Measurements from ENCODE around the gene KRT82.

The KRT82 gene

DNA sequence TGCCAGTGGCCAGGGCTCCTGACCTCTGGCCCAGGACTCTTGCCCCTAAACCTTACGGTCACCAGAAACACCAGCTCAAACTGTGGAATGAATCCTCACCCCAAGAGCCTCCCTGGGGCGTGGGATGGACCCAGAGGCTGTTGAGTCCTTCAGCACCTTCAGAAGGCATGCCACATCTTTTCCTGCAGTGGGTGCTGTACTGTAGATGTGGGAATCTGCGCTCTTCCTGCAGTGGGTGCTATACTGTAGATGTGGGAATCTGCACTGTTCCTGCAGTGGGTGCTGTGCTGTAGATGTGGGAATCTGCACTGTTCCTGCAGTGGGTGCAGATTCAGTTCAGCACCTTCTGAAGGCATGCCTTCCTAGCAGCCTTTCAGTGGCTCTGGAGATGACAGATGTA is 1.2 kb downstream of the KRT82 start:
- H3K4me1 Mint-ChIP-seq (ENCODE audit: low read depth) = no peaks in the 10 kb centered on the region
- H3K4me3 Mint-ChIP-seq = no peak overlapping the region
- no peak overlapping the region for H3K27ac Mint-ChIP-seq
- no peaks in the 10 kb centered on the region for H3K9me3 Mint-ChIP-seq
- H3K36me3 Mint-ChIP-seq (ENCODE audit: low read depth) = no peaks in the 10 kb centered on the region
- H3K27me3 Mint-ChIP-seq (ENCODE audit: low read depth) = no peaks in the 10 kb centered on the region

DNA sequence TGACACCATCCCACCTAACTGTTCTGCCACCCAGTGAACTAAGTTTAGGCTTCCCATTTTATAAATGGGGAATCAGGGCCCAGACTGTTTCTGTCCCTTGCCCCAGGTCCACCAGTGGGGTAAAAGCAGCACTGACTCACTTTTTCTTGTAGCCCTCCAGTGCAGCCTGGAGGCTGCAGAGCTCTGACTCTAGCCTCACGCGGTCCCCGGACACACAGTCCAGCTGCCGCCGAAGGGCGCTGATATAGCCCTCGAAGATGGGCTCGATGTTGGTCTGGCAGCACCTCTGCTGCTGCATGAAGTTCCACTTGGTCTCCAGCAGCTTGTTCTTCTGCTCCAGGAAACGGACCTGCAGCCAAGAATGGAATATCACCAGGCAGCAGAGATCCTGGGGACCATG is 2.6 kb downstream of the KRT82 start:
- peaks cover 4% of the 10 kb centered on the region for H3K27me3 Mint-ChIP-seq (ENCODE audit: low read depth)
- no peak overlapping the region for H3K27ac Mint-ChIP-seq

DNA sequence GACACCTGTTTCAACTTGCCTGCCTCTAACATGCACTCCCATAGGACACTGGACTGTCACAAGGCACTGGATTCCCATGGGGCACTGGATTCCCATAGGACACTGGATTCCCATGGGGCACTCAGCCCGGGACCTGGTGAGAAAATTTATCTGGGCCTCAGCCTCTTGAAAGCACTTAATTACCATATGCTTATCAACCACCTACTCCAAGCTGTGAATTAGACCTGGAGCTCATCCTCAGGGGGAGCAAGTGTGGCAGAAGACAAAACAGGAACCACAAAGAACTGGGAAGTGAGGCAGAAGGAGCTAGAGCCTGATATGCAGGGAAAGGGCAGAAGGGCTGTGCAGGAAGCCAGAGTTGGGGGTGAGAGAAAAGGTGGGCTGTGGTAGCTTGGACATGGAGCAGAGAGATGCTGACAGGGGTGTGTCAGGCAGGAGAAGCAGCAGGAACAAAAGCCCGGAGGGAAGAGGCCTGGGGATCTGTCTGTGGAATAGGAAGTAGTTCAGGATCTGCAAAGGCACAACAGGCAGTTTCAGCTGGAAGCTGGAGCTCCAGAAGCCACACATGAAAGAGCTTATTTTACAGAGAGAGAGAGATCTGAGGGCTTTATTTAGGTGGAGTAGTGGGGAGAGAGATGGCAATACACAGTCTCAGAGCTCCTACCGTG is 3.1 kb downstream of the KRT82 start:
- H3K27ac Mint-ChIP-seq = no peak overlapping the region
- no peak overlapping the region for H3K4me3 Mint-ChIP-seq
- H3K27me3 Mint-ChIP-seq (ENCODE audit: low read depth) = peaks cover 4% of the 10 kb centered on the region
- no peaks in the 10 kb centered on the region for H3K36me3 Mint-ChIP-seq (ENCODE audit: low read depth)
- H3K4me1 Mint-ChIP-seq (ENCODE audit: low read depth) = no peaks in the 10 kb centered on the region
- no peaks in the 10 kb centered on the region for H3K9me3 Mint-ChIP-seq

More for the DNA sequence above, 2.6 kb downstream of the KRT82 start:
- Mint-ChIP-seq H3K9me3 (no peaks in the 10 kb centered on the region), H3K36me3 (ENCODE audit: low read depth) (no peaks in the 10 kb centered on the region), H3K4me1 (ENCODE audit: low read depth) (no peaks in the 10 kb centered on the region), H3K4me3 (no peak overlapping the region)

DNA sequence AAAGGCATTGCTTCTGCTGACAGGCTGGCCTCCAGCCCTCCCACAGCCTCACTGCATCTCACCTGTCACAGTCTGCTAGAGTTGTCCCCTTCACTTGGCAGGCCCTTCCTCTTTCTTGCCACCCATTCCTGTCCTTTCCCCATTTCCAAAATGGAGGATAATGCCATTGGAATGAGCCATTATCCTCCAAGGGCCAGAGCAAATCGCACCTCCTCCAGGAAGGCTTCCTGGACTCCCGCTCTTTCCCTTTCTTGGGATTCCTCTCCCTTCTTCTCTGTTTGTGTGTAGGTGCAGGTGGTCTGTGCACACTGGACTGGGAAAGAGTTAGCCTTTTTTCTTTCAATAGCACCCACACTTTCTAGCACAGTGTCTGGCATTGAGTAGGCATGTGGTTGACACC is 3.8 kb downstream of the KRT82 start:
- Mint-ChIP-seq H3K27ac (no peak overlapping the region), H3K9me3 (no peaks in the 10 kb centered on the region), H3K4me1 (ENCODE audit: low read depth) (no peaks in the 10 kb centered on the region), H3K36me3 (ENCODE audit: low read depth) (no peaks in the 10 kb centered on the region), H3K4me3 (no peak overlapping the region), H3K27me3 (ENCODE audit: low read depth) (peaks cover 5% of the 10 kb centered on the region)

DNA sequence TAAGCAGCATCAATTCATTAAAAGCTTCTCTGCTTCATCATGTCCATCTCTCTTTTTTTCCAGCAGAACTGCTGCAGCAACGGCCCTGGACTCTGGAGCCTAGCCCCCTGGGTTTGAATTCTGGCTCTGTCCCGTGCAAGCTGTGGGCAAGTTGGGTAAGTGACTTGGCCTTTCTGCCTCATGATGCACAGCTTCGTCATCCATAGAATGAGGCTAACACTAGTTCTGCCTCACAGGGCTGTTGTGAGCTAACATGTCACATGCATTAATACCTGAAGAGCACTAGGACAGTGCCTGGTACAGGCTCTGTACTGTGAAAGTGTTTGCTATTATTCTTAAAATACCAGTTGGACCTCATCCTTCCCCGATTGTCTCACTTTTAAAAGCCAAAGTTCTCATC is 4.2 kb downstream of the KRT82 start:
- Mint-ChIP-seq H3K4me1 (ENCODE audit: low read depth) (no peaks in the 10 kb centered on the region), H3K36me3 (ENCODE audit: low read depth) (no peaks in the 10 kb centered on the region), H3K9me3 (no peaks in the 10 kb centered on the region), H3K27me3 (ENCODE audit: low read depth) (peaks cover 9% of the 10 kb centered on the region), H3K4me3 (no peak overlapping the region), H3K27ac (no peak overlapping the region)

DNA sequence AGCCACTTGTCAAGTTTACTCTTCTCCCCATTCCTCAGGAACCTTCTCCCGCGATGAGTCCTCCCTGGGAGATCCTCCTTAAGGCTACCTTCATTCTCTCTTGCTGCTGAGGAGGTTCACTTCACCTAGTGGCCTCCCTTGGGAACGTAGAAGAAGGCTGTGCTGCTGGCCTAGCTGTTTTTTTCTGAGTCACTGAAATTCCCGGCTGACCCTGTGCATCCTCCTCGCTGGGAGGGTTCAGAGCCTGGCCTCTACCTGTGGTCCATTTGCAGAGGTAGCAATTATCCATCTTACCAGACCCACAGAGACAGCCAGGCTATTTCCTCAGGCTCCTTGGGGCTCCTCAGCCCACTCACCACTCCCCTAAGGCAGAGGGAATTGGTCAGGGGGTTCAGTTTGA is 4.6 kb downstream of the KRT82 start:
- peaks cover 10% of the 10 kb centered on the region for H3K27me3 Mint-ChIP-seq (ENCODE audit: low read depth)
- no peaks in the 10 kb centered on the region for H3K36me3 Mint-ChIP-seq (ENCODE audit: low read depth)
- H3K4me1 Mint-ChIP-seq (ENCODE audit: low read depth) = no peaks in the 10 kb centered on the region
- H3K27ac Mint-ChIP-seq = no peak overlapping the region
- no peak overlapping the region for H3K4me3 Mint-ChIP-seq
- H3K9me3 Mint-ChIP-seq = no peaks in the 10 kb centered on the region

DNA sequence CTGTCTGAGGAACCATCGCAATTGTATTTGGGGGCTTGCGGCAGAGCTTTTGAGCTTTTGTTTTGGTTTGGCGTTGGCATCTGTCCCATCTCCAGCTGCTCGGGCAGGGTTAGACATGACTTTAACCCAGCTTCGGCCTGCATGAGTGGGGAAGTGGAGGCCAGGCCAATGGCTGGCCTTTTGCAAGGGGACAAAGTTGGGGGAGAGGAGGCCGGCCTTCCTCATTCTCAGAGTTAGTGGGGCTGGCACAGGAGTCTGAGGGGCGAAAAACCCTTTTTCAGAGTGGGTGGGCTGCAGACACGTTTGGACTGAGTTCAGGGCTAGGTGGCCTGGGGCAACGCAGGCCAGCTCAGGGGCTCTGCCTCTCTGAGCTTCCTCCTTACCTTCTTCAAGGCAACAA is 5.2 kb downstream of the KRT82 start:
- no peak overlapping the region for H3K4me3 Mint-ChIP-seq
- H3K9me3 Mint-ChIP-seq = no peaks in the 10 kb centered on the region
- H3K36me3 Mint-ChIP-seq (ENCODE audit: low read depth) = no peaks in the 10 kb centered on the region
- peaks cover 10% of the 10 kb centered on the region for H3K27me3 Mint-ChIP-seq (ENCODE audit: low read depth)
- no peak overlapping the region for H3K27ac Mint-ChIP-seq
- H3K4me1 Mint-ChIP-seq (ENCODE audit: low read depth) = no peaks in the 10 kb centered on the region

DNA sequence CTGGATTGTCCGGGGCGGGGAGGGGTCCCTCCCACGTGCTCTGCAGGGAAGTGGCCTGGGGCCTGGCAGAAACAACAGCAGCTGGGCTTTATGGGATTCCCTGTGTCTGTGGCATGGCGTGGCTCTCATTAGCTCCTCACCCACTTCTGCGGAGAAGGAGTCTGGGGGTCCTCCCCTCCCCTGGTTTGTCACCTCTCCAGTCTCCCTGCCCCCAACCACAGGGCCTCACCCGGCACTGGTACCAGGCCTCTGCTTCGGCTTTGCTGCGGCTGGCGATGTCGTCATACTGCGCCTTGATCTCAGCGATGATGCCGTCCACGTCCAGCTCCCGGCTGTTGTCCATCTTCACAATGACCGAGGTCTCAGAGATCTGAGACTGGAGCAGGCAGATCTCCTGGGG is 6.4 kb downstream of the KRT82 start:
- H3K4me3 Mint-ChIP-seq = no peak overlapping the region
- peaks cover 10% of the 10 kb centered on the region for H3K27me3 Mint-ChIP-seq (ENCODE audit: low read depth)
- no peaks in the 10 kb centered on the region for H3K36me3 Mint-ChIP-seq (ENCODE audit: low read depth)
- no peak overlapping the region for H3K27ac Mint-ChIP-seq
- H3K4me1 Mint-ChIP-seq (ENCODE audit: low read depth) = no peaks in the 10 kb centered on the region
- no peaks in the 10 kb centered on the region for H3K9me3 Mint-ChIP-seq

DNA sequence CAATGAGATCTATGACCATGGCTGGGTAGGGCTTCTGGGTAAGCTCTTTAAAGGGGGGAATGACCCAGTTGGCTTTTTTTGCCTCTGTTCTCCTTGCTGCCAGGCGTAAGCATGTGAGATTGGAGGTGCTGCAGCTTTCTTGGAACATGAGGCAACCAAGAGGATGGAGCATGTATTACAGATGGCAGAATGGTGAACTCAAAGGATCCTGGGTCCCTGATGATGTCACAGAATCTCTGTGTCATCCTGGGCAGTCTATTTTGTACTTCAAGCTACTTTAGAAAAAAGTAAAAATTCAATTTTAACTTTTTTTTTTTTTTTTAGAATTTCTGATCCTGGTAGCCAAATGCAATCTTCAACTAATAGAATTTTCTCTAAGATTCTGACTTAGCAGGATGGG is 8.0 kb downstream of the KRT82 start:
- Mint-ChIP-seq H3K4me1 (ENCODE audit: low read depth) (no peaks in the 10 kb centered on the region), H3K27me3 (ENCODE audit: low read depth) (peaks cover 10% of the 10 kb centered on the region), H3K36me3 (ENCODE audit: low read depth) (no peaks in the 10 kb centered on the region), H3K27ac (no peak overlapping the region), H3K9me3 (no peaks in the 10 kb centered on the region), H3K4me3 (no peak overlapping the region)

DNA sequence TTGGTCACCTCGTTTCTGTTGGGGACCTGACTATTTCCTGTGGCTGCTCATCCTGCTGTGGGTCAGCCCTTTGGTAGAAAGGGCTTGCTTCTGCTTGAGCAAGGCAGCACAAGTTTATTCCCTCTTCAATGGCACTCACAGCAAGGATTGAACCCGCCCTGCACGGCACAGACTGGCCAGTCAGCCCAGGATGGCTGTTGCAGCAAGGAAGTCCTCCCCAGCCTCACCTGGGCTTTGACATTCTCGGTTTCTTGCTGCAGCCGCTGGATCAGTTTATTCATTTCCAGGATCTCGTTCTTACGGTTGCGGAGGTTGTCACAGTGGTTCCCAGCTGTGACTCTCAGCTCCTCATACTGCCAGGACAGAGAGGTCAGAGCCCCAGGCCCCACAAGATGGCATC is 9.5 kb downstream of the KRT82 start:
- Mint-ChIP-seq H3K27me3 (ENCODE audit: low read depth) (peaks cover 10% of the 10 kb centered on the region), H3K36me3 (ENCODE audit: low read depth) (no peaks in the 10 kb centered on the region), H3K9me3 (no peaks in the 10 kb centered on the region), H3K4me1 (ENCODE audit: low read depth) (no peaks in the 10 kb centered on the region), H3K4me3 (no peak overlapping the region), H3K27ac (no peak overlapping the region)

DNA sequence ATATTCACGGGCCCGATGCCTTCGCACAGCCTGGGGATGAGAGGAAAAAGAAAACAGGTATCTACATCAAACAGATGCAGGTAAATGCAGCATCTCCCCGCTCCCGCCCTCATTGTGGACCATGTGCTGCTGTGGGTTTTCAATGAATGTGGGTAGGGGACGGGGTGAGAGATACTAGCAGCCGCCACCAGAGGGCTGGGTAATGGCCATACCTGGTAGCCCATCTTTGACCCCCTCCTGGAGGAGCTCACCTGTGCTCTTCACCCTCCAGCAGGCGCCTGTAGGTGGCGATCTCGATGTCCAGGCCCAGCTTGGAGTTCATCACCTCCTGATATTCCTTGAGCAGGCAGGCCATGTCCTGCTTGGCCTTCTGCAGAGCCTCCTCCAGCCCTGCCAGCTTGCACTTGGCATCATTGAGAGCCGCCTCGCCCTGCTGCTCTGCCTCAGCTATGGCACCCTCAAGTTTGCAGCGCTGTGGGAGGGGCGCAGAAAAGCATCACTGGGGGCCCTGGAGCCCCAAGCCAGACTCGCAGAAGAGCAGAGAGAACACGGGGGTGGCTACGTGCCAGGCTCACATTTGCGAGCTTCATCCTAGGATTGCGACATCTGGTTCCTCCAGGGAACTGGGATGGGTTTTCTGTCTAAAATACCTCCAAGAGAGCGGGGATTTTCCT is 10.2 kb downstream of the KRT82 start:
- no peaks in the 10 kb centered on the region for H3K36me3 Mint-ChIP-seq (ENCODE audit: low read depth)
- no peak overlapping the region for H3K27ac Mint-ChIP-seq
- no peak overlapping the region for H3K4me3 Mint-ChIP-seq
- H3K9me3 Mint-ChIP-seq = no peaks in the 10 kb centered on the region
- H3K27me3 Mint-ChIP-seq (ENCODE audit: low read depth) = peaks cover 10% of the 10 kb centered on the region
- H3K4me1 Mint-ChIP-seq (ENCODE audit: low read depth) = no peaks in the 10 kb centered on the region

DNA sequence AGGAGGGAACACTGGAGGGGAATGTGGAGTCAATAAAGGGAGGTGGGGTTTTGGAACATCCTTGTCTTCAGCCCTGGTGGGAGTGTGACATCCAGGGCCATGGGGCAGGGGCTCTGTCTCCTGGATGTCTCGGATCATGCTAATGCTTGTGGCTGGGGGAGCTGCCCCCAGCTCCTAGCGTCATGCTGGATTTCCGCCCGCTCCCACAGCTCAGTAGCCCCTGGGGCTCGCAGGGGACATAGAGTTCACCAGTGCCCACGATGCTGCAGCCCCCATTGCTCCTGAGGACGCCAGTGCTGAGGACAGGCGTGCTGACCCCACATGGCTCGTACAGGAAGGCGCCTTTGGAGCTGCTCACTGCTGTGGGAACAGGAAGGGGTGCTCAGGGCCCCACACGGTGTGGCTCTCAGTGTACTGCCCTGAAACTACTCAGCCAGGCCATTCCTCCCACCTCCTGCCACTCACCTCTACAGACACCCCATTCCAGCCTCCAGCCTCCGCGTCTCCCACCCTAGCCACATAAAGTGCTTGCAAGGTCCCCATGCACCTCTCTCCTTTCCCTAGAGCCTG is 11.2 kb downstream of the KRT82 start:
- Mint-ChIP-seq H3K9me3 (no peaks in the 10 kb centered on the region), H3K4me1 (ENCODE audit: low read depth) (no peaks in the 10 kb centered on the region), H3K4me3 (no peak overlapping the region), H3K27me3 (ENCODE audit: low read depth) (peaks cover 10% of the 10 kb centered on the region), H3K27ac (no peak overlapping the region), H3K36me3 (ENCODE audit: low read depth) (no peaks in the 10 kb centered on the region)

DNA sequence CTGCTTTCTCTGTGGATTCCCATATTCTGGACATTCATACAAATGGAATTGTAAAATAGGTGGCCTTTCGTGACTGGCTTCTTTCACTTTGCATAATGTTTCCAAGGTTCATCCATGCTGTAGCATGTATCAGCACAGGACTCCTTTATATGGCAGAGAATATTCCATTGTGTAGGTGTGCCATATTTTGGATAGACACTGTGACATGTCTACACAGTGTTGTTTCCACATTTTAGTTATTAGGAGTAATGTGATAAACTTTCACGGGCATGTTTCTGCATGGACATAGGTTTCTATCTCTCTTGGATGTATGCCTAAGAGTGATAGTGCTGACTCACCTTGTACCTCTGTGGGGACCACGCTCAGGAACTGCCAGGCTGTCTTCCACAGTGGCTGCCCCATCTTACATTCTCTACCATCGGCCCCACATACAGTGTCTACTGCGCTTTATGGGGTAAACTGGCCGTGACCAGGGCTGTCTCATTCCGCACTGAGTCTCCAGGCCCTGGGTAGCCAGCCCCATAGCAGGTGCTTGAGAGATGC is 13.6 kb downstream of the KRT82 start:
- H3K27ac Mint-ChIP-seq = no peak overlapping the region
- H3K9me3 Mint-ChIP-seq = no peaks in the 10 kb centered on the region

DNA sequence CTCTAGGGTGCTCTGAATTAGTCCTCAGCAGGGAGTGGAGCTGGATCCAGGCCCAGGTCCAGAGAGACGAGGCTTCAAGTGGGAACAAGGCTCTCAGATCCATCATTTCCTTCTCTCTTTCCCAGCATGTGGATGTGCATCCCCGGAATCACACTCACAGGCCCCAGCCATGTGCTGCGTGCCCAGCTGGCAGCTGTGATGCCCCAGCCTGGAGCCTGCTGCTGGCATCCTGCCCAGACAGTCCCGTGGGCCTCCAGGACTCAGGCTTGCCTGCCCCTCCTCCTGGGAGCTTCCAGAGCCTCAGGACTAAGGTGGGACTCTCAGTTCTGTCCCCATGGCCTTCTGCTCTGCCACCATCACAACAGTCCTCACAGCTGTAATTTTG is 14.5 kb downstream of the KRT82 start:
- Mint-ChIP-seq H3K4me3 (no peak overlapping the region), H3K27me3 (ENCODE audit: low read depth) (no peaks in the 10 kb centered on the region), H3K36me3 (ENCODE audit: low read depth) (no peaks in the 10 kb centered on the region), H3K27ac (no peak overlapping the region), H3K4me1 (ENCODE audit: low read depth) (no peaks in the 10 kb centered on the region), H3K9me3 (no peaks in the 10 kb centered on the region)

More for the DNA sequence above, 13.6 kb downstream of the KRT82 start:
- no peaks in the 10 kb centered on the region for H3K36me3 Mint-ChIP-seq (ENCODE audit: low read depth)
- no peaks in the 10 kb centered on the region for H3K4me1 Mint-ChIP-seq (ENCODE audit: low read depth)
- H3K4me3 Mint-ChIP-seq = no peak overlapping the region
- H3K27me3 Mint-ChIP-seq (ENCODE audit: low read depth) = peaks cover 6% of the 10 kb centered on the region
